Mesothelial cell of epicardium (in vitro differentiated cells): Measurements from ENCODE around the gene PXDC1. TPM values are rescaled to one million over a fixed set of nuclear protein-coding genes. Genes with fewer than 3 reads are reported as not detected.
"Not testable (repeated sequence)": the region's sequence is repeated elsewhere in the genome, so short reads cannot be mapped to it uniquely, and the experiment has no call there.

Experiments used
- DNase-seq, 2 experiments: peaks; one replicate each; pipeline ENCODE4 v3.0.0; 2021; ENCODE audit warnings: low spot score in 2 of 2; ENCODE audit not compliant: unreplicated experiment in 2 of 2
- H3K27ac Mint-ChIP-seq: 2 replicates; pipeline ENCODE4 v1.8.0; 2021; ENCODE audit warnings: mixed read lengths
- H3K27me3 Mint-ChIP-seq: 2 replicates; pipeline ENCODE4 v1.8.0; 2021; ENCODE audit warnings: low read depth, mixed read lengths
- H3K36me3 Mint-ChIP-seq: 2 replicates; pipeline ENCODE4 v1.8.0; 2021; ENCODE audit warnings: mixed read lengths
- H3K4me1 Mint-ChIP-seq: 2 replicates; pipeline ENCODE4 v1.8.0; 2021; ENCODE audit warnings: mixed read lengths
- H3K4me3 Mint-ChIP-seq: 2 replicates; pipeline ENCODE4 v1.8.0; 2021; ENCODE audit warnings: mild to moderate bottlenecking, moderate library complexity, mixed read lengths
- H3K9me3 Mint-ChIP-seq: 2 replicates; pipeline ENCODE4 v1.8.0; 2021; ENCODE audit warnings: mixed read lengths
- total RNA-seq: library from RNA; stranded (reverse); gene quantifications from 3 replicates; pipeline ENCODE4 v1.2.1, GENCODE V29; 2021
- TF ChIP-seq, protein P1 (sequence below): fragments of 200-600 bp; sonication (generic); IDR thresholded peaks from one replicate; pipeline ENCODE4 v1.5.0; 2021; ENCODE audit warnings: antibody characterized with exemption; ENCODE audit not compliant: unreplicated experiment

PXDC1 gene
- total RNA-seq, 1 donor from 2014 or later = 33.8 TPM

DNA sequence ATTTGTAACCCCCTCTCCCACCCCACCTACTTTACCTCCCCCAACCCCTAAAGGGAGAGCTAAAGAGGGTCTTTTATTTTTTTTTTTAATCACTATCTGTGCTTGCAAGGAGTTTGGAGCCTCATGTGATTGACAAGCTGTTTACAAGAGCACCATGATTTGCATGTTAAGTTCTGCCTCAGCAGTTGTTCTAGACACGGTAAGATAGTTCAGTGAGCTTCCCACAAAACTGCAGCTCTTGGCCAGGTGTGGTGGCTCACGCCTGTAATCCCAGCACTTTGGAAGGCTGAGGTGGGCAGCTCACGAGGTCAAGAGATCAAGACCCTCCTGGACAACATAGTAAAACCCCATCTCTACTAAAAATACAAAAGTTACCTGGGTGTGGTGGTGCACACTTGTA lies 5.0 kb upstream of the PXDC1 start:
- H3K9me3 Mint-ChIP-seq = no peaks in the 10 kb centered on the region
- H3K36me3 Mint-ChIP-seq = no peaks in the 10 kb centered on the region
- TF ChIP-seq, protein P1, sequence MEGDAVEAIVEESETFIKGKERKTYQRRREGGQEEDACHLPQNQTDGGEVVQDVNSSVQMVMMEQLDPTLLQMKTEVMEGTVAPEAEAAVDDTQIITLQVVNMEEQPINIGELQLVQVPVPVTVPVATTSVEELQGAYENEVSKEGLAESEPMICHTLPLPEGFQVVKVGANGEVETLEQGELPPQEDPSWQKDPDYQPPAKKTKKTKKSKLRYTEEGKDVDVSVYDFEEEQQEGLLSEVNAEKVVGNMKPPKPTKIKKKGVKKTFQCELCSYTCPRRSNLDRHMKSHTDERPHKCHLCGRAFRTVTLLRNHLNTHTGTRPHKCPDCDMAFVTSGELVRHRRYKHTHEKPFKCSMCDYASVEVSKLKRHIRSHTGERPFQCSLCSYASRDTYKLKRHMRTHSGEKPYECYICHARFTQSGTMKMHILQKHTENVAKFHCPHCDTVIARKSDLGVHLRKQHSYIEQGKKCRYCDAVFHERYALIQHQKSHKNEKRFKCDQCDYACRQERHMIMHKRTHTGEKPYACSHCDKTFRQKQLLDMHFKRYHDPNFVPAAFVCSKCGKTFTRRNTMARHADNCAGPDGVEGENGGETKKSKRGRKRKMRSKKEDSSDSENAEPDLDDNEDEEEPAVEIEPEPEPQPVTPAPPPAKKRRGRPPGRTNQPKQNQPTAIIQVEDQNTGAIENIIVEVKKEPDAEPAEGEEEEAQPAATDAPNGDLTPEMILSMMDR = no peak
- peaks cover 38% of the 10 kb centered on the region for H3K4me1 Mint-ChIP-seq
- peak overlapping the region; percentile 76 for H3K27ac Mint-ChIP-seq
- DNase-seq = no peak
- H3K4me3 Mint-ChIP-seq = no peak overlapping the region
- no peaks in the 10 kb centered on the region for H3K27me3 Mint-ChIP-seq

GRCh38 chr6:3755637-3756545 lies 4.4 kb upstream of the PXDC1 start:
- Mint-ChIP-seq H3K27me3 (no peaks in the 10 kb centered on the region), H3K36me3 (no peaks in the 10 kb centered on the region), H3K27ac (peak overlapping the region; percentile 76), H3K9me3 (no peaks in the 10 kb centered on the region), H3K4me3 (no peak overlapping the region), H3K4me1 (peaks cover 38% of the 10 kb centered on the region)
- no peak for DNase-seq
- TF ChIP-seq, protein P1 = no peak

GRCh38 chr6:3754776-3755175 lies 3.3 kb upstream of the PXDC1 start:
- TF ChIP-seq, protein P1 = no peak
- Mint-ChIP-seq H3K4me1 (peaks cover 36% of the 10 kb centered on the region), H3K27me3 (no peaks in the 10 kb centered on the region), H3K4me3 (no peak overlapping the region), H3K9me3 (no peaks in the 10 kb centered on the region), H3K27ac (no peak overlapping the region), H3K36me3 (no peaks in the 10 kb centered on the region)
- DNase-seq = no peak

DNA sequence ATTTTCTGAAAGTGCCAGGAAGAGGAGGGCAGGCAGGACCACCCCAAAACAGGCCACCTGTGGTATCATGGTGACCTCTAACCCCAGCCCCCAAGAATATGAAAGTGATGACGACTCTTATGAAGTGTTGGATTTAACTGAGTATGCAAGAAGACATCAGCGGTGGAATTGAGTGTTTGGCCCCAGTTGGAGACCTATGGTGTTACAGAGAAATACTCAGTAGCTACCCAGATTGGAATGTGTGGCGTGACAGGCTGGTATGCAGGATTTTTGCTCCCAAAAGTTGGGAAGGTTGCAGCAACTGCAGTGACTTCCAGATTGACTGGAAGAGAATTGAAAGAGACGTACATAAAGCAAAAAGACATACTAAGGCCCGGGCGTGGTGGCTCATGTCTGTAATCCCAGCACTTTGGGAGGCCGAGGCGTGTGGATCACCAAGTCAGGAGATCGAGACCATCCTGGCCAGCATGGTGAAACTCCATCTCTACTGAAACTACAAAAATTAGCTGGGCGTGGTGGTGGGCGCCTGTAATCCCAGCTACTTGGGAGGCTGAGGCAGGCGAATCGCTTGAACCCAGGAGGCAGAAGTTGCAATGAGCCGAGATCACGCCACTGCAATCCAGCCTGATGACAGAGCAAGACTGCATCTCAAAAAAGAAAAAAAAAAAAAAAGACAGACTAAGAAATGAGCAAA lies 2.7 kb upstream of the PXDC1 start:
- peaks cover 36% of the 10 kb centered on the region for H3K4me1 Mint-ChIP-seq
- H3K9me3 Mint-ChIP-seq, H3K27me3 Mint-ChIP-seq, H3K4me3 Mint-ChIP-seq, DNase-seq, H3K36me3 Mint-ChIP-seq: not testable (repeated sequence)
- peak overlapping the region; percentile 27 for H3K27ac Mint-ChIP-seq

DNA sequence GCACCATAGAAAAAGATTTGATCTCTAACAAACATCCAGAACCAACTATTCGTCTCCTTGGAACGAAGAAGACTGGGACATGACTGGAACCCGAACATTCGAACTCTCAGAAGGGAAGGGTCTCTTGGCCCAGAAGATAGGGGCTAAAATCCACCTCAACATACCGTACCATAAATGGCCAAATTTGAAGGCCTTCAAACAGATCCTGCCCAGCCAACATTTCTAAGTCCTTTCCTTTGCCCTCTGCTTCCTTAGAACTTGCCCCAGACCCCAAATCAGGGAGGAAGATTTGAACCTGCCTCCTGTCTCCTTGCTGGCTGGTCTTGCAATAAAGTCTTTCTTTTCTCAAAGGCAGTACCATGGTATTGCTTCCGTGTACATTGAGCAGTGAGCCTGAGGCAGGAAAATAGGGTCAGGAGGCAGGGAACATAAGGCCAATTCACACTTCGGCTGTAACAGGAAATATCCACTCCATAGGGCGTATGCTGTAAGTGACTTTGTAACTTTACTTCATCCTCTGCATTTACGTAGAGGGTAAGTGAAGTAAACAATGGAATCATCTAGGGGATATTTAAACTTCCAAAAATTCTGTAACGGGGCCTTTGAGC lies 1.8 kb upstream of the PXDC1 start:
- H3K4me1 Mint-ChIP-seq = peaks cover 41% of the 10 kb centered on the region
- H3K27ac Mint-ChIP-seq = peak overlapping the region; percentile 91
- TF ChIP-seq, protein P1 = no peak
- no peak for DNase-seq
- H3K36me3 Mint-ChIP-seq = no peaks in the 10 kb centered on the region
- no peaks in the 10 kb centered on the region for H3K9me3 Mint-ChIP-seq
- peak overlapping the region; percentile 70 for H3K4me3 Mint-ChIP-seq
- no peaks in the 10 kb centered on the region for H3K27me3 Mint-ChIP-seq
